ENCODE results near the gene KRT17. TPM values are rescaled to one million over a fixed set of nuclear protein-coding genes. Genes with fewer than 3 reads are reported as not detected.

KRT17 gene
- total RNA-seq, 3 donors from 2014 or later = 1.9 to 1,676 (median 1,373) TPM

DNA sequence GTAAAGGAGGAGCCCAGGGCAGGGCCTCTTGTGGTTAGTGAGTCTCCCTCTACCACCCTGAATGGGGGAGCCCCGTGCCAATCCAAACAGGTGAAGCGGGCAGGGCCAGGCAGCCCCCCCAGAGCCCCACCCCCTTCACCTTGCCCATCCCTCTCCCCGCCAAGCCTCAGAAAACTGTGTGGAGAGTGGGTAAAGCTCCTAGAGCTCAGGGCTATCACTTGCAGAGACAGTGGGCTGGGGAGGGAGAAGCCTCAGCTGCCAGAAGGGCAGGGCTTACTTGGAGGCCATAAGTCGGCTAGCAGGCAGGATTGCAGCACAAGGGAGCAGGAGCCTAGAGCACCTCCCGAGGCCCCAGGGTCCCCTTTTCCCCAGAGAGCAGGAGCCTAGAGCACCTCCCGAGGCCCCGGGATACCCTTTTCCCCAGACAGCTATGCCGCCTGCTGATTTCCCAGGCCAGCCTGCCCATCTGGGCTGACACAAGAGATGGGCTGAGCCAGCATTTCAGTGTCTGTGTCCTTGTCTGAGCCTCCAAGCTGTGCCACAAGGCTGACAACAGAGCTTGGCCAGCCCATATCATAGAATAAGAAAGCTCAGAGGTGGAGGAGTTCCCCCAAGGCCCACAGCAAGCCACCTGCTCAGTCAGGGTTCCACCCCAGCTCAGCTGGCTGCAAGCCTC is 30.9 kb downstream of the KRT17 start:
- no peaks in the 10 kb centered on the region for H3K9me3 ChIP-seq
- intact Hi-C loops (cut with DNase I; ENCODE audit: low total_unique reads) = no loop called here
- no peaks in the 10 kb centered on the region for H3K36me3 ChIP-seq
- no peak for DNase-seq (ENCODE audit: low spot score in 2 of 2)
- no peak overlapping the region for H3K4me3 ChIP-seq
- no peaks in the 10 kb centered on the region for H3K27me3 ChIP-seq
- H3K27ac ChIP-seq = no peak overlapping the region
- H3K4me1 ChIP-seq = no peaks in the 10 kb centered on the region
- TF ChIP-seq, protein P1, sequence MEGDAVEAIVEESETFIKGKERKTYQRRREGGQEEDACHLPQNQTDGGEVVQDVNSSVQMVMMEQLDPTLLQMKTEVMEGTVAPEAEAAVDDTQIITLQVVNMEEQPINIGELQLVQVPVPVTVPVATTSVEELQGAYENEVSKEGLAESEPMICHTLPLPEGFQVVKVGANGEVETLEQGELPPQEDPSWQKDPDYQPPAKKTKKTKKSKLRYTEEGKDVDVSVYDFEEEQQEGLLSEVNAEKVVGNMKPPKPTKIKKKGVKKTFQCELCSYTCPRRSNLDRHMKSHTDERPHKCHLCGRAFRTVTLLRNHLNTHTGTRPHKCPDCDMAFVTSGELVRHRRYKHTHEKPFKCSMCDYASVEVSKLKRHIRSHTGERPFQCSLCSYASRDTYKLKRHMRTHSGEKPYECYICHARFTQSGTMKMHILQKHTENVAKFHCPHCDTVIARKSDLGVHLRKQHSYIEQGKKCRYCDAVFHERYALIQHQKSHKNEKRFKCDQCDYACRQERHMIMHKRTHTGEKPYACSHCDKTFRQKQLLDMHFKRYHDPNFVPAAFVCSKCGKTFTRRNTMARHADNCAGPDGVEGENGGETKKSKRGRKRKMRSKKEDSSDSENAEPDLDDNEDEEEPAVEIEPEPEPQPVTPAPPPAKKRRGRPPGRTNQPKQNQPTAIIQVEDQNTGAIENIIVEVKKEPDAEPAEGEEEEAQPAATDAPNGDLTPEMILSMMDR (IDR thresholded peaks at IDR 0.05) = no peak
- no peak for TF ChIP-seq POLR2AphosphoS5 (IDR thresholded peaks at IDR 0.05)
- TF ChIP-seq POLR2A (IDR thresholded peaks at IDR 0.05) = no peak

DNA sequence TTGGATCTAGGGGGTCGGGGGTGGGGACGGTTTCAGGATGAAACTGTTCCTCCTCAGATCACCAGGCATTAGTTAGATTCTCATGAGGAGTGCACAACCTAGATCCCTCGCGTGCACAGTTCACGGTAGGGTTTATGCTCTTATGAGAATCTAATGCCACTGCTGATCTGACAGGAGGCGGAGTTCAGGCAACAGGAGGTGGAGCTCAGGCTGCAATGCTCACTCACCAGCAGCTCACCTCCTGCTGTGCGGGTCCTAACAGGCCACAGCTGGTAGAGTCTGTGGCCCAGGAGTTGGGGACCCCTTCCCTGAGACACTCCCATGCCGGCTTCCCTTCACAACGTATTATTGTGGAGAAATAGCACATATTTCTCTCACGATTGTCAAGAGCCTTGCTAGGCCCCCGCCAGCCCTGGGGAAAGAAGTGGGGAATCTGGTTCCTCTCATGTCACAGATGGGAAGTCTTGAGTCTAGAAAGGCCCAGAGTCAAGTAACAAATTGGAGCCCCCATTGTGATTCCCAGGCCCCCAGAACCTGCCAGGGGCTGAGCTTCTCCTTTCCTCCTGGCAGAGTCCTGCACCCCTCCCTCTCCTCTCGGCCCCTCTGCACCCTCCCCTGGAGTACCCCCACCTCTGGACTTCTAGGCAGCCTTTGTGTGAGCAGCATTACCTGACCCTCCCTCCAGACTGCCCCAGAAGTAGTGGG is 31.6 kb downstream of the KRT17 start:
- H3K9me3 ChIP-seq = no peaks in the 10 kb centered on the region
- intact Hi-C loops (cut with DNase I; ENCODE audit: low total_unique reads) = no loop called here
- H3K36me3 ChIP-seq = no peaks in the 10 kb centered on the region
- TF ChIP-seq POLR2AphosphoS5 (IDR thresholded peaks at IDR 0.05) (no peak), POLR2A (IDR thresholded peaks at IDR 0.05) (no peak)
- TF ChIP-seq, protein P1 (IDR thresholded peaks at IDR 0.05) = no peak
- H3K27me3 ChIP-seq = no peaks in the 10 kb centered on the region
- H3K27ac ChIP-seq = no peak overlapping the region
- no peak for DNase-seq (ENCODE audit: low spot score in 2 of 2)
- no peaks in the 10 kb centered on the region for H3K4me1 ChIP-seq
- no peak overlapping the region for H3K4me3 ChIP-seq

GRCh38 chr17:41589301-41589700 is 35.1 kb downstream of the KRT17 start:
- TF ChIP-seq POLR2AphosphoS5 (IDR thresholded peaks at IDR 0.05) = no peak
- no peak for TF ChIP-seq POLR2A (IDR thresholded peaks at IDR 0.05)
- TF ChIP-seq, protein P1 (IDR thresholded peaks at IDR 0.05) = no peak
- Histone ChIP-seq H3K4me3 (no peak overlapping the region), H3K27ac (no peak overlapping the region), H3K4me1 (no peaks in the 10 kb centered on the region), H3K27me3 (no peaks in the 10 kb centered on the region), H3K36me3 (no peaks in the 10 kb centered on the region), H3K9me3 (no peaks in the 10 kb centered on the region)
- intact Hi-C loops (cut with DNase I; ENCODE audit: low total_unique reads) = no loop called here
- DNase-seq (ENCODE audit: low spot score in 2 of 2) = no peak

DNA sequence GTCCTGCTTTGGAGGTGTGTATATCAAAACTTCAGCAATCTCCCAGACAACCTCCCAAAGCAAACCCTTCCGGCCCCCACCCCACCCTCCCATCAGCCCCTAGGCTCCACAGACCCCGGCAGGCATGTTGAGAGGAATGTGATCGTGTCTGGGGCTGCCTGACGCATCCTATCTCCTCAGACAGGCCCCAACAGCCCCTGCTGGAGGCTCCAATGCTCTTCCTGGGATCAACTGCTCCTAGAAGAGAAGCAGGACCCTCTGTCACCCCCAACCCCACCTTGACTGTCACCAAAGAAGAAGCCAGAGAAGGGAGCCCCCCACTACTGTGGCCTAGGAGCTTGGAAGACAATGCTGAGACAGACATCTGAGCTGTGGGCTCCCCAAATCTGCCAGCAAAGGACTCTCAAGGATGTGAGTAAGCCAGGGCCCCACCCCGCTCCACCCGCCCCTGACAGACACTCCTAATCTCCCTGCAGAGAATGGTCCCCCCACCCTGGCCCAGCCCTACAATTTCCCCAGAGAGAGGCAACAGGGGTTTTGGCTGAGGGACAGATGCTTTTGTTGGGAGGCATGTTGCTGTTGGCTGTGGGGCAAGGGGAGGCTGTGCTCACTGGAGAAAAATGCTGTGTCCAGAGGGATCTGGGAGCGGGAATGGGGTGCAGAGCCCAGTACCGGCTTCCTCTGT is 36.1 kb downstream of the KRT17 start:
- Histone ChIP-seq H3K27ac (peak overlapping the region; percentile 25 to 82), H3K9me3 (no peaks in the 10 kb centered on the region), H3K4me3 (no peak overlapping the region), H3K36me3 (no peaks in the 10 kb centered on the region), H3K4me1 (no peaks in the 10 kb centered on the region), H3K27me3 (no peaks in the 10 kb centered on the region)
- intact Hi-C loops (cut with DNase I; ENCODE audit: low total_unique reads) = no loop called here
- DNase-seq (ENCODE audit: low spot score in 2 of 2) = no peak
- TF ChIP-seq POLR2AphosphoS5 (IDR thresholded peaks at IDR 0.05) (no peak), POLR2A (IDR thresholded peaks at IDR 0.05) (no peak)
- TF ChIP-seq, protein P1 (IDR thresholded peaks at IDR 0.05) = no peak
